CD4-positive, CD25-positive, alpha-beta regulatory T cell (primary cell): ENCODE measurements around the gene MPI. TPM values are rescaled to one million over a fixed set of nuclear protein-coding genes. Genes with fewer than 3 reads are reported as not detected.

ENCODE experiments used
- ATAC-seq, 2 donors: fragments of 150-1000 bp; cut with Tn5 transposase; one replicate each; pipeline ENCODE4 v1.10.0; 2021; ENCODE audit warnings: low read depth in 2 of 2, moderate number of reproducible peaks in 2 of 2, moderate library complexity in 1 of 2
- DNase-seq, 3 donors: peaks; one replicate each; pipeline versions ENCODE4 v3.0.0 to v3.0.0-alpha.2; 2012 to 2022; ENCODE audit warnings: mixed read lengths in 1 of 3
- H3K27ac ChIP-seq: one replicate; pipeline ENCODE4 v1.7.0; 2013; ENCODE audit warnings: mild to moderate bottlenecking, low read length; ENCODE audit not compliant: insufficient read depth, poor library complexity, severe bottlenecking
- H3K27me3 ChIP-seq: one replicate; pipeline ENCODE4 v1.7.0; 2013; ENCODE audit warnings: low read length; ENCODE audit not compliant: control insufficient read depth, insufficient read depth
- H3K36me3 ChIP-seq: one replicate; pipeline ENCODE4 v1.7.0; 2013; ENCODE audit warnings: mild to moderate bottlenecking, low read length, moderate library complexity; ENCODE audit not compliant: control insufficient read depth, insufficient read depth
- H3K4me1 ChIP-seq: 2 replicates; pipeline ENCODE4 v1.7.0; 2013; ENCODE audit warnings: mild to moderate bottlenecking, low read length; ENCODE audit not compliant: insufficient read depth, control insufficient read depth, poor library complexity, severe bottlenecking
- H3K4me3 ChIP-seq: one replicate; pipeline ENCODE4 v1.7.0; 2013; ENCODE audit warnings: low read depth, mild to moderate bottlenecking, low read length, moderate library complexity
- H3K9me3 ChIP-seq, 2 experiments: 1 replicate in 1 of 2; 2 replicates in 1 of 2; pipeline ENCODE4 v1.7.0; 2013; ENCODE audit warnings: low read length in 2 of 2, mild to moderate bottlenecking in 1 of 2, moderate library complexity in 1 of 2; ENCODE audit not compliant: control insufficient read depth in 2 of 2
- H3K27ac Mint-ChIP-seq, 3 donors: one replicate each; pipeline ENCODE4 v1.8.0; 2020 to 2022; ENCODE audit warnings: mild to moderate bottlenecking in 3 of 3, mixed read lengths in 3 of 3, moderate library complexity in 2 of 3
- H3K27me3 Mint-ChIP-seq: one replicate; pipeline ENCODE4 v1.8.0; 2022; ENCODE audit warnings: mild to moderate bottlenecking, mixed read lengths
- H3K36me3 Mint-ChIP-seq: one replicate; pipeline ENCODE4 v1.8.0; 2020; ENCODE audit warnings: mixed read lengths
- H3K4me1 Mint-ChIP-seq, 4 donors: one replicate each; pipeline ENCODE4 v1.8.0; 2020 to 2022; ENCODE audit warnings: mixed read lengths in 4 of 4, mild to moderate bottlenecking in 1 of 4
- H3K4me3 Mint-ChIP-seq, 4 donors: one replicate each; pipeline ENCODE4 v1.8.0; 2020 to 2022; ENCODE audit warnings: mild to moderate bottlenecking in 4 of 4, mixed read lengths in 4 of 4, moderate library complexity in 3 of 4
- H3K9me3 Mint-ChIP-seq, 7 donors: one replicate each; pipeline ENCODE4 v1.8.0; 2020 to 2022; ENCODE audit warnings: mixed read lengths in 7 of 7, mild to moderate bottlenecking in 3 of 7, moderate library complexity in 2 of 7
- polyA plus RNA-seq, 4 donors: library from polyadenylated mRNA; unstranded; fragments of 300-500 nt; fragmentation: Illumina TruSeq; gene quantifications; one replicate each; pipeline ENCODE4 v1.2.3, GENCODE V29; 2021
- total RNA-seq: library from RNA; stranded (reverse); gene quantifications from one replicate; pipeline ENCODE4 v1.2.3, GENCODE V29; 2022

MPI gene
- total RNA-seq: 49.6 TPM
- polyA plus RNA-seq: 100 to 1,000 TPM in 2 of 4 donors, 10 to 100 TPM in 2; 77.2 to 108 (median 100.0) TPM

- peak; percentile 87 for ATAC-seq
- no peaks in the 10 kb centered on the region for H3K27me3 ChIP-seq
- H3K4me3 ChIP-seq: peak within 1 kb of the TSS; percentile 78
- Mint-ChIP-seq H3K27me3 (peaks cover 4% of the 10 kb centered on the region), H3K9me3 (no peaks in the 10 kb centered on the region), H3K27ac (peak within 1 kb of the TSS; percentile 92 to 97 (median 94)), H3K4me3 (peak within 1 kb of the TSS; percentile 84 to 94 (median 90)), H3K36me3 (peaks cover 21% of the 10 kb centered on the region), H3K4me1 (peaks cover 19 to 60% (median 34%) of the 10 kb centered on the region in 4 donors)
- peak within 1 kb of the TSS; percentile 81 for H3K27ac ChIP-seq
- H3K36me3 ChIP-seq: peaks cover 3% of the 10 kb centered on the region
- peaks cover 56% of the 10 kb centered on the region for H3K4me1 ChIP-seq
- H3K9me3 ChIP-seq: no peaks in the 10 kb centered on the region
- DNase-seq: peak; percentile 80 to 89 (median 82)
Measured at GRCh38 chr15:74889883-74890664, at the start of gene MPI. Gene MPI, plus strand, starts transcription at chr15:74890042. Its CDS starts 32 bp downstream, at chr15:74890074.

GRCh38 chr15:74840851-74841775 is 48.7 kb upstream of the MPI start:
- Histone ChIP-seq H3K27me3 (no peaks in the 10 kb centered on the region), H3K36me3 (no peaks in the 10 kb centered on the region), H3K4me1 (peaks cover 47% of the 10 kb centered on the region), H3K9me3 (no peaks in the 10 kb centered on the region), H3K4me3 (no peak overlapping the region), H3K27ac (no peak overlapping the region)
- ATAC-seq (no peak), DNase-seq (no peak)
- no peaks in the 10 kb centered on the region for H3K9me3 Mint-ChIP-seq
- peaks cover 5 to 59% (median 32%) of the 10 kb centered on the region in 4 donors for H3K4me1 Mint-ChIP-seq
- peak overlapping the region; percentile 45 to 76 (median 61) for H3K27ac Mint-ChIP-seq
- peaks cover 15% of the 10 kb centered on the region for H3K36me3 Mint-ChIP-seq
- H3K4me3 Mint-ChIP-seq: peak overlapping the region; percentile 39 to 91 (median 80)
- no peaks in the 10 kb centered on the region for H3K27me3 Mint-ChIP-seq

- H3K4me1 Mint-ChIP-seq: peaks cover 5 to 63% (median 35%) of the 10 kb centered on the region in 4 donors
Measured at GRCh38 chr15:74841891-74842373, 47.9 kb upstream of the MPI start.

GRCh38 chr15:74842581-74843444 is 47.0 kb upstream of the MPI start, which contains the start of gene ULK3:
Gene ULK3, minus strand, starts transcription at chr15:74843156. Its CDS starts 51 bp downstream, at chr15:74843105.
- Mint-ChIP-seq H3K36me3 (peaks cover 18% of the 10 kb centered on the region), H3K27ac (peak within 1 kb of the TSS; percentile 95 to 99 (median 97)), H3K4me3 (peak within 1 kb of the TSS; percentile 74 to 92 (median 88)), H3K4me1 (peaks cover 5 to 68% (median 36%) of the 10 kb centered on the region in 4 donors), H3K27me3 (no peaks in the 10 kb centered on the region), H3K9me3 (no peaks in the 10 kb centered on the region)
- H3K27ac ChIP-seq: peak within 1 kb of the TSS; percentile 83
- H3K4me3 ChIP-seq: peak within 1 kb of the TSS; percentile 68
- no peaks in the 10 kb centered on the region for H3K27me3 ChIP-seq
- peaks cover 48% of the 10 kb centered on the region for H3K4me1 ChIP-seq
- ATAC-seq: peak; percentile 83 to 88
- peaks cover 5% of the 10 kb centered on the region for H3K36me3 ChIP-seq
- peak; percentile 90 to 94 (median 93) for DNase-seq
- H3K9me3 ChIP-seq: no peaks in the 10 kb centered on the region

More at GRCh38 chr15:74841891-74842373, 47.9 kb upstream of the MPI start:
- ATAC-seq (no peak), DNase-seq (no peak)
- H3K27ac ChIP-seq: peak overlapping the region; percentile 79
- Mint-ChIP-seq H3K36me3 (peaks cover 15% of the 10 kb centered on the region), H3K4me3 (peak overlapping the region; percentile 74 to 91 (median 86)), H3K9me3 (no peaks in the 10 kb centered on the region), H3K27me3 (no peaks in the 10 kb centered on the region), H3K27ac (peak overlapping the region; percentile 45 to 71 (median 60))
- H3K9me3 ChIP-seq: no peaks in the 10 kb centered on the region
- peak overlapping the region; percentile 68 for H3K4me3 ChIP-seq
- H3K4me1 ChIP-seq: peaks cover 48% of the 10 kb centered on the region
- no peaks in the 10 kb centered on the region for H3K27me3 ChIP-seq
- no peaks in the 10 kb centered on the region for H3K36me3 ChIP-seq

- peak overlapping the region; percentile 74 to 92 (median 88) for H3K4me3 Mint-ChIP-seq
Measured at GRCh38 chr15:74843445-74843828, 46.4 kb upstream of the MPI start.

GRCh38 chr15:74843891-74844299 is 45.9 kb upstream of the MPI start:
- Mint-ChIP-seq H3K27ac (peak overlapping the region; percentile 95 to 99 (median 97)), H3K36me3 (peaks cover 25% of the 10 kb centered on the region), H3K4me1 (peaks cover 5 to 68% (median 36%) of the 10 kb centered on the region in 4 donors), H3K27me3 (no peaks in the 10 kb centered on the region), H3K9me3 (no peaks in the 10 kb centered on the region), H3K4me3 (peak overlapping the region; percentile 65 to 92 (median 82))
- ATAC-seq (no peak), DNase-seq (no peak)
- Histone ChIP-seq H3K9me3 (no peaks in the 10 kb centered on the region), H3K4me3 (peak overlapping the region; percentile 55), H3K36me3 (peaks cover 16% of the 10 kb centered on the region), H3K4me1 (peaks cover 48% of the 10 kb centered on the region), H3K27me3 (no peaks in the 10 kb centered on the region), H3K27ac (peak overlapping the region; percentile 83)

More at GRCh38 chr15:74843445-74843828, 46.4 kb upstream of the MPI start:
- ATAC-seq: no peak
- Mint-ChIP-seq H3K27ac (peak overlapping the region; percentile 93 to 99 (median 95)), H3K4me1 (peaks cover 5 to 68% (median 36%) of the 10 kb centered on the region in 4 donors), H3K27me3 (no peaks in the 10 kb centered on the region), H3K36me3 (peaks cover 23% of the 10 kb centered on the region), H3K9me3 (no peaks in the 10 kb centered on the region)
- H3K4me1 ChIP-seq: peaks cover 48% of the 10 kb centered on the region
- H3K9me3 ChIP-seq: no peaks in the 10 kb centered on the region
- H3K27me3 ChIP-seq: no peaks in the 10 kb centered on the region
- peaks cover 11% of the 10 kb centered on the region for H3K36me3 ChIP-seq
- peak overlapping the region; percentile 55 for H3K4me3 ChIP-seq
- H3K27ac ChIP-seq: peak overlapping the region; percentile 83
- no peak for DNase-seq
